OCI-LY3 (cell line): Measurements from ENCODE around the gene NPPB.

Experiments
- CTCF ChIP-seq: fragments of 200-600, 300-600 bp; sonication (generic); IDR thresholded peaks from 2 replicates; pipeline ENCODE4 v1.5.1; 2014; ENCODE audit warnings: antibody characterized with exemption, low read length, low read depth
- EZH2phosphoT487 ChIP-seq: fragments of 200-600 bp; shearing (Covaris generic); IDR thresholded peaks from 2 replicates; pipeline ENCODE4 v1.6.1; 2018; ENCODE audit warnings: antibody characterized with exemption, mixed run types, low read depth

- TF ChIP-seq CTCF (no peak), EZH2phosphoT487 (no peak)
Observed at GRCh38 chr1:11898831-11899467, 40.2 kb upstream of the NPPB start.
